K562 (cell line): ENCODE measurements around the gene MYH9. TPM values are rescaled to one million over a fixed set of nuclear protein-coding genes. Genes with fewer than 3 reads are reported as not detected.

ENCODE experiments used
- ATAC-seq: fragments of 200-7000 bp; cut with Tn5 transposase; 3 replicates; pipeline ENCODE4 v1.9.1; 2020; ENCODE audit warnings: moderate library complexity
- BruUV-seq: library from RNA; stranded (reverse); fragments of 400-500 nt; replicated peaks from 2 replicates; lab custom pipeline; 2021; lab: Mats Ljungman, UMichigan
- CTCF ChIA-PET: fragments of 300-600 bp; formaldehyde crosslinking; extraction: SDS; loops from one replicate; lab custom pipeline; 2021; ENCODE audit warnings: low intra/inter-chr PET ratio; lab: Yijun Ruan, JAX
- POLR2A ChIA-PET: fragments of 300-600, 350-650 bp; sonication (Branson Sonifier 250); formaldehyde crosslinking; extraction: SDS; loops from one replicate; lab custom pipeline; 2021; ENCODE audit warnings: antibody characterized with exemption, inconsistent platforms; lab: Yijun Ruan, JAX
- DNase-seq, 4 experiments: peaks; one replicate each; pipeline versions ENCODE4 v3.0.0 to v3.0.0-alpha.2; 2011 to 2018; ENCODE audit warnings: low spot score in 3 of 4, mixed read lengths in 3 of 4; ENCODE audit errors: extremely low read depth in 1 of 4
- FAIRE-seq: peaks from 2 replicates; lab custom pipeline; 2011; peaks lifted over from hg19 to GRCh38; lab: Jason Lieb, UNC
- H2AFZ ChIP-seq: 2 replicates; pipeline ENCODE4 v1.6.0; 2011; ENCODE audit warnings: low read depth, low read length, control low read depth, inconsistent platforms
- H3K27ac ChIP-seq: fragments of 200-600 bp; 3 replicates; pipeline ENCODE4 v1.8.0; 2011; ENCODE audit warnings: low read depth, mild to moderate bottlenecking, control low read depth, inconsistent platforms, low read length, moderate library complexity, mixed read lengths; ENCODE audit errors: extremely low read depth
- H3K27me3 ChIP-seq, 2 experiments: fragments of 300-600 bp in 1 of 2; 2 replicates in 1 of 2; 3 replicates in 1 of 2; pipeline versions ENCODE4 v1.6.0 to v1.8.0; 2011; ENCODE audit warnings: inconsistent platforms in 2 of 2, low read length in 2 of 2, mild to moderate bottlenecking in 1 of 2, mixed read lengths in 1 of 2, moderate library complexity in 1 of 2; ENCODE audit not compliant: control insufficient read depth in 2 of 2, insufficient read depth in 2 of 2
- H3K36me3 ChIP-seq: fragments of 300-600 bp; 3 replicates; pipeline ENCODE4 v1.8.0; 2011; ENCODE audit warnings: mild to moderate bottlenecking, low read length, inconsistent platforms; ENCODE audit not compliant: control insufficient read depth, insufficient read depth
- H3K4me1 ChIP-seq, 2 experiments: fragments of 200-600 bp in 1 of 2; replicated peaks in 1 of 2; 2 replicates in 1 of 2; 3 replicates in 1 of 2; pipeline versions ENCODE4 v1.5.1 to v1.8.0; 2011; ENCODE audit warnings: inconsistent platforms in 2 of 2, low read length in 2 of 2, mild to moderate bottlenecking in 1 of 2, mixed read lengths in 1 of 2, moderate library complexity in 1 of 2; ENCODE audit not compliant: control insufficient read depth in 2 of 2, insufficient read depth in 2 of 2
- H3K4me2 ChIP-seq: 2 replicates; pipeline ENCODE4 v1.6.1; 2011; ENCODE audit warnings: low read length, control low read depth, inconsistent platforms, mixed read lengths; ENCODE audit not compliant: insufficient read depth
- H3K4me3 ChIP-seq: fragments of 200-600 bp; sonication (generic), shearing (Covaris generic); 2 replicates; pipeline ENCODE4 v1.5.1; 2016; ENCODE audit warnings: control low read depth, inconsistent platforms
- H3K79me2 ChIP-seq: fragments of 200-600 bp; 3 replicates; pipeline ENCODE4 v1.8.0; 2011; ENCODE audit warnings: low read length, inconsistent platforms; ENCODE audit not compliant: control insufficient read depth, insufficient read depth
- H3K9ac ChIP-seq, 2 experiments: 2 replicates each; pipeline versions ENCODE4 v1.6.0 to v1.6.1; 2011; ENCODE audit warnings: low read depth in 2 of 2, low read length in 2 of 2, control low read depth in 1 of 2, inconsistent platforms in 1 of 2, mild to moderate bottlenecking in 1 of 2, mixed read lengths in 1 of 2; ENCODE audit not compliant: insufficient read depth in 1 of 2
- H3K9me1 ChIP-seq: one replicate; pipeline ENCODE4 v1.6.0; 2011; ENCODE audit warnings: inconsistent platforms, mild to moderate bottlenecking, low read length, moderate library complexity; ENCODE audit not compliant: control insufficient read depth, insufficient read depth
- H3K9me3 ChIP-seq: replicated peaks from 2 replicates; pipeline ENCODE4 v1.5.1; 2011; ENCODE audit warnings: low read depth, low read length, inconsistent platforms; ENCODE audit not compliant: control insufficient read depth, insufficient read depth
- H4K20me1 ChIP-seq: replicated peaks from 2 replicates; pipeline ENCODE4 v1.6.1; 2011; ENCODE audit warnings: low read length, inconsistent platforms, mixed read lengths; ENCODE audit not compliant: control insufficient read depth, insufficient read depth
- BACH1 ChIP-seq: fragments of 200-800 bp; sonication (Bioruptor generic); IDR thresholded peaks from 2 replicates; pipeline ENCODE4 v1.6.1; 2016; ENCODE audit warnings: missing genetic modification characterization, missing compliant biosample characterization
- BCOR ChIP-seq: fragments of 450-650 bp; IDR thresholded peaks from 2 replicates; pipeline ENCODE4 v1.6.1; 2016
- CBX8 ChIP-seq: fragments of 200-600 bp; sonication (generic); IDR thresholded peaks from 2 replicates; pipeline ENCODE4 v1.6.1; 2012; ENCODE audit warnings: borderline replicate concordance, mixed run types, low read depth, mild to moderate bottlenecking, moderate library complexity, mixed read lengths, low read length, control low read depth, inconsistent platforms; ENCODE audit not compliant: poor library complexity, severe bottlenecking; ENCODE audit errors: extremely low read depth
- FOXO4 ChIP-seq: fragments of 450-650 bp; formaldehyde crosslinking; IDR thresholded peaks from 2 replicates; pipeline ENCODE4 v1.4.0; 2020; ENCODE audit warnings: mild to moderate bottlenecking, moderate library complexity
- IRF1 ChIP-seq: sonication (generic); formaldehyde crosslinking; IDR thresholded peaks from 2 replicates; pipeline ENCODE4 v1.8.0; 2022; ENCODE audit warnings: missing genetic modification reagents, mild to moderate bottlenecking, borderline replicate concordance
- JUND ChIP-seq, 2 experiments: IDR thresholded peaks; 2 replicates in 1 of 2; 3 replicates in 1 of 2; pipeline ENCODE4 v1.6.1; 2011; ENCODE audit warnings: borderline replicate concordance in 2 of 2, low read depth in 2 of 2, low read length in 2 of 2, improper control_type of control experiment in 1 of 2, missing biosample characterization in 1 of 2, missing genetic modification characterization in 1 of 2, missing genetic modification reagents in 1 of 2
- L3MBTL2 ChIP-seq: fragments of 450-650 bp; IDR thresholded peaks from 2 replicates; pipeline ENCODE4 v1.6.1; 2016; ENCODE audit warnings: mild to moderate bottlenecking, moderate library complexity
- RBM25 ChIP-seq: fragments of 200-400 bp; formaldehyde crosslinking; IDR thresholded peaks from 2 replicates; pipeline ENCODE4 v1.6.1; 2018; ENCODE audit warnings: low read length, low read depth, moderate library complexity; ENCODE audit not compliant: severe bottlenecking
- RCOR1 ChIP-seq, 2 experiments: IDR thresholded peaks; 2 replicates each; pipeline ENCODE4 v1.6.1; 2012; ENCODE audit warnings: low read depth in 2 of 2, low read length in 2 of 2, borderline replicate concordance in 1 of 2, improper control_type of control experiment in 1 of 2
- SMARCA5 ChIP-seq: fragments of 450-650 bp; IDR thresholded peaks from 2 replicates; pipeline ENCODE4 v1.6.1; 2016
- STAT5B ChIP-seq: fragments of 250-450 bp; sonication (Bioruptor Pico); IDR thresholded peaks from 2 replicates; pipeline ENCODE4 v1.8.0; 2021; ENCODE audit warnings: mild to moderate bottlenecking, inconsistent platforms
- YY1 ChIP-seq, 3 experiments: IDR thresholded peaks; 2 replicates each; pipeline ENCODE4 v1.6.1; 2011; ENCODE audit warnings: low read length in 2 of 3, mild to moderate bottlenecking in 2 of 3, moderate library complexity in 2 of 3, borderline replicate concordance in 1 of 3, control low read depth in 1 of 3, low read depth in 1 of 3; ENCODE audit not compliant: insufficient read depth in 3 of 3, insufficient replicate concordance in 2 of 3, control insufficient read depth in 1 of 3, insufficient read length in 1 of 3; ENCODE audit errors: extremely low read depth in 1 of 3
- ZKSCAN1 ChIP-seq: fragments of 150-350 bp; IDR thresholded peaks from 2 replicates; pipeline ENCODE4 v1.6.1; 2016; ENCODE audit warnings: low read depth, low read length
- ZNF583 ChIP-seq: fragments of 250-450 bp; sonication (Bioruptor Pico); IDR thresholded peaks from 2 replicates; pipeline ENCODE4 v1.4.0; 2020
- ZNF695 ChIP-seq: fragments of 450-650 bp; formaldehyde crosslinking; IDR thresholded peaks from 2 replicates; pipeline ENCODE4 v1.4.0; 2020; ENCODE audit warnings: mild to moderate bottlenecking, moderate library complexity
- ZNF75A ChIP-seq: fragments of 450-650 bp; formaldehyde crosslinking; IDR thresholded peaks from 2 replicates; pipeline ENCODE4 v1.4.0; 2020; ENCODE audit warnings: mild to moderate bottlenecking
- ZZZ3 ChIP-seq: fragments of 450-650 bp; IDR thresholded peaks from 2 replicates; pipeline ENCODE4 v1.6.1; 2016; ENCODE audit warnings: antibody characterized with exemption, mild to moderate bottlenecking, moderate library complexity
- WGBS: fragments of 100-300 bp; shearing (Covaris generic); methylation state at CpG from one replicate; pipeline ENCODE4 v1.1.6; 2016; ENCODE audit warnings: low coverage, mixed read lengths; ENCODE audit not compliant: insufficient coverage; ENCODE audit errors: missing lambda C conversion rate; 5-methylcytosine and 5-hydroxymethylcytosine counted together
- in situ Hi-C: fragments of 300-500 bp; cut with MboI; formaldehyde crosslinking; loops from 4 replicates; pipeline ENCODE4 v1.15.0; 2018; ENCODE audit warnings: inconsistent platforms, mixed read lengths
- intact Hi-C: fragments of 100-400 bp; cut with micrococcal nuclease; formaldehyde crosslinking; loops from 2 replicates; pipeline ENCODE4 v1.14.2; 2022
- polyA plus RNA-seq, 8 experiments: library from polyadenylated mRNA; depleted of rRNA in 4 of 8; stranded (reverse) in 5 of 8; unstranded in 3 of 8; fragments of >200 nt; fragmentation: Nextera tagmentation in 2 of 8; fragmentation: Illumina TruSeq in 1 of 8; extraction: Ambion mirVana in 2 of 8; extraction: Trizol in 1 of 8; gene quantifications; 2 replicates each; pipeline versions ENCODE4 v1.2.1 to v1.2.3, GENCODE V29; 2011 to 2014; ENCODE audit warnings: inconsistent platforms in 1 of 8, missing spikeins in 1 of 8
- total RNA-seq, 7 experiments: library from RNA; depleted of rRNA in 6 of 7; stranded (reverse); fragments of >200 nt in 6 of 7; fragmentation: Illumina TruSeq in 2 of 7; extraction: Trizol in 2 of 7; gene quantifications; 2 replicates each; pipeline versions ENCODE4 v1.2.1 to v1.2.3, GENCODE V29; 2011 to 2021; ENCODE audit warnings: low replicate concordance in 1 of 7
- TF ChIP-seq, protein P1 (sequence below): fragments of 450-650 bp; IDR thresholded peaks from 2 replicates; pipeline ENCODE4 v1.7.0; 2016; ENCODE audit warnings: borderline replicate concordance

Gene MYH9
- total and polyA plus RNA-seq, 9 of the 15 experiments (the other 6 are each of a cell fraction or from before 2014, with no cell fraction given) = 0.71 to 111 (median 24.6) TPM

GRCh38 chr22:36431977-36432376 is 44.2 kb upstream of the MYH9 start:
- Histone ChIP-seq H3K79me2 (no peaks in the 10 kb centered on the region), H3K27me3 (no peaks in the 10 kb centered on the region), H3K4me3 (no peak overlapping the region), H3K9me1 (no peaks in the 10 kb centered on the region), H4K20me1 (no peaks in the 10 kb centered on the region), H3K9me3 (no peaks in the 10 kb centered on the region), H3K4me1 (peaks cover 6 to 20% of the 10 kb centered on the region in 2 experiments), H2AFZ (no peak overlapping the region), H3K27ac (no peak overlapping the region), H3K4me2 (no peak overlapping the region), H3K36me3 (no peaks in the 10 kb centered on the region), H3K9ac (no peak overlapping the region; a peak in 1 of 4 replicates)
- POLR2A ChIA-PET = interaction anchor here (0.7 kb wide), 1 partner anchor 1149 kb away, joined by 3 read pairs; no protein-coding TSS in a partner anchor
- CTCF ChIA-PET = no interaction called here
- FAIRE-seq = no peak
- no TSS peak for BruUV-seq
- ATAC-seq = no peak
- in situ Hi-C loops = no loop called here
- DNase-seq = no peak
- WGBS = 85% methylated on average over 6 of the region's 9 CpGs
- intact Hi-C loops = no loop called here
- no peak for TF ChIP-seq ZNF695
- no peak for TF ChIP-seq FOXO4 (CRISPR knock-in tag)
- peak; percentile 68 for TF ChIP-seq BCOR
- no peak for TF ChIP-seq IRF1 (CRISPR knock-in tag)
- no peak for TF ChIP-seq ZKSCAN1
- no peak for TF ChIP-seq BACH1
- peak; percentile 70 for TF ChIP-seq RBM25
- no peak for TF ChIP-seq L3MBTL2
- no peak for TF ChIP-seq ZNF75A (CRISPR knock-in tag)
- TF ChIP-seq ZNF583 = no peak
- TF ChIP-seq YY1 (IDR thresholded peaks at IDR 0.05; ENCODE audit: borderline replicate concordance in 1 of 3, control insufficient read depth in 1 of 3, extremely low read depth in 1 of 3, insufficient read depth in 3 of 3, insufficient read length in 1 of 3, insufficient replicate concordance in 2 of 3, low read depth in 1 of 3, low read length in 2 of 3) = no peak
- no peak for TF ChIP-seq ZZZ3
- TF ChIP-seq STAT5B = no peak
- TF ChIP-seq CBX8 = no peak
- TF ChIP-seq, protein P1, sequence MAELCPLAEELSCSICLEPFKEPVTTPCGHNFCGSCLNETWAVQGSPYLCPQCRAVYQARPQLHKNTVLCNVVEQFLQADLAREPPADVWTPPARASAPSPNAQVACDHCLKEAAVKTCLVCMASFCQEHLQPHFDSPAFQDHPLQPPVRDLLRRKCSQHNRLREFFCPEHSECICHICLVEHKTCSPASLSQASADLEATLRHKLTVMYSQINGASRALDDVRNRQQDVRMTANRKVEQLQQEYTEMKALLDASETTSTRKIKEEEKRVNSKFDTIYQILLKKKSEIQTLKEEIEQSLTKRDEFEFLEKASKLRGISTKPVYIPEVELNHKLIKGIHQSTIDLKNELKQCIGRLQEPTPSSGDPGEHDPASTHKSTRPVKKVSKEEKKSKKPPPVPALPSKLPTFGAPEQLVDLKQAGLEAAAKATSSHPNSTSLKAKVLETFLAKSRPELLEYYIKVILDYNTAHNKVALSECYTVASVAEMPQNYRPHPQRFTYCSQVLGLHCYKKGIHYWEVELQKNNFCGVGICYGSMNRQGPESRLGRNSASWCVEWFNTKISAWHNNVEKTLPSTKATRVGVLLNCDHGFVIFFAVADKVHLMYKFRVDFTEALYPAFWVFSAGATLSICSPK = no peak
- 0 out of 4 replicates have a peak, but pooled peaks of 1 of the 2 experiments have one; percentile 19 for TF ChIP-seq RCOR1 (IDR thresholded peaks at IDR 0.05; ENCODE audit: borderline replicate concordance in 1 of 2, low read depth in 2 of 2, low read length in 2 of 2)
- no peak for TF ChIP-seq JUND (IDR thresholded peaks at IDR 0.05; ENCODE audit: borderline replicate concordance, low read depth, low read length)
- no peak for TF ChIP-seq JUND (tag; IDR thresholded peaks at IDR 0.05; ENCODE audit: borderline replicate concordance, low read depth, low read length)
- 0 out of 2 replicates have a peak, but pooled peaks have one; percentile 34 for TF ChIP-seq SMARCA5
